ENCODE data around the gene DYNLL1. TPM values are rescaled to one million over a fixed set of nuclear protein-coding genes. Genes with fewer than 3 reads are reported as not detected.
"Not testable (repeated sequence)": the region's sequence is repeated elsewhere in the genome, so short reads cannot be mapped to it uniquely, and the experiment has no call there.

Gene DYNLL1
- polyA plus RNA-seq, 1 donor: 284 TPM

- no peak for DNase-seq (ENCODE audit: low read depth)
Measured at GRCh38 chr12:120474616-120474960, 21.3 kb upstream of the DYNLL1 start.

- no peak for DNase-seq (ENCODE audit: low read depth)
Measured at GRCh38 chr12:120475643-120476042, 20.3 kb upstream of the DYNLL1 start.

GRCh38 chr12:120479458-120479857 is 16.5 kb upstream of the DYNLL1 start:
- no peak for DNase-seq (ENCODE audit: low read depth)

GRCh38 chr12:120480211-120480610 is 15.7 kb upstream of the DYNLL1 start:
- no peak for DNase-seq (ENCODE audit: low read depth)

GRCh38 chr12:120481022-120481767 is 14.7 kb upstream of the DYNLL1 start:
- no peak for DNase-seq (ENCODE audit: low read depth)

- no peak for DNase-seq (ENCODE audit: low read depth)
Measured at GRCh38 chr12:120483621-120484020, 12.3 kb upstream of the DYNLL1 start.

GRCh38 chr12:120485961-120486881 is 9.7 kb upstream of the DYNLL1 start:
- no peak for DNase-seq (ENCODE audit: low read depth)

- DNase-seq (ENCODE audit: low read depth): not testable (repeated sequence)
Measured at GRCh38 chr12:120487552-120487951, 8.4 kb upstream of the DYNLL1 start.

- no peak for DNase-seq (ENCODE audit: low read depth)
Measured at GRCh38 chr12:120488057-120488640, 7.8 kb upstream of the DYNLL1 start.

- DNase-seq (ENCODE audit: low read depth): no peak
Measured at GRCh38 chr12:120489018-120489417, 6.9 kb upstream of the DYNLL1 start.

- no peak for DNase-seq (ENCODE audit: low read depth)
Measured at GRCh38 chr12:120490325-120490724, 5.6 kb upstream of the DYNLL1 start.

GRCh38 chr12:120490833-120491512 is 4.9 kb upstream of the DYNLL1 start:
- DNase-seq (ENCODE audit: low read depth): no peak

- DNase-seq (ENCODE audit: low read depth): no peak
Measured at GRCh38 chr12:120495186-120495730, 655 bp upstream of the DYNLL1 start.

GRCh38 chr12:120496413-120497340 is 764 bp downstream of the DYNLL1 start:
- DNase-seq (ENCODE audit: low read depth): no peak

- no peak for DNase-seq (ENCODE audit: low read depth)
Measured at GRCh38 chr12:120497524-120498150, 1.7 kb downstream of the DYNLL1 start.

- no peak for DNase-seq (ENCODE audit: low read depth)
Measured at GRCh38 chr12:120498870-120499515, 3.1 kb downstream of the DYNLL1 start.

- DNase-seq (ENCODE audit: low read depth): no peak
Measured at GRCh38 chr12:120500581-120500980, 4.7 kb downstream of the DYNLL1 start.

GRCh38 chr12:120504587-120504986 is 8.7 kb downstream of the DYNLL1 start:
- DNase-seq (ENCODE audit: low read depth): no peak

GRCh38 chr12:120508537-120508936 is 12.6 kb downstream of the DYNLL1 start:
- no peak for DNase-seq (ENCODE audit: low read depth)

GRCh38 chr12:120514002-120514401 is 18.1 kb downstream of the DYNLL1 start:
- no peak for DNase-seq (ENCODE audit: low read depth)

Data from forelimb muscle (tissue), 1 donor.